GM12878 (cell line): Measurements from ENCODE around the gene SMCO1. TPM values are rescaled to one million over a fixed set of nuclear protein-coding genes. Genes with fewer than 3 reads are reported as not detected.
"Not testable (repeated sequence)": the region's sequence is repeated elsewhere in the genome, so short reads cannot be mapped to it uniquely, and the experiment has no call there.

Source experiments
- ATAC-seq: fragments of 200-7000 bp; cut with Tn5 transposase; 3 replicates; pipeline ENCODE4 v1.9.1; 2020; ENCODE audit warnings: mild to moderate bottlenecking, moderate library complexity
- BruUV-seq: library from RNA; stranded (reverse); fragments of 400-500 nt; replicated peaks from 2 replicates; lab custom pipeline; 2021; lab: Mats Ljungman, UMichigan
- CTCF ChIA-PET: fragments of 300-600 bp; sonication (Branson Sonifier 250); formaldehyde crosslinking; extraction: SDS; loops from one replicate; lab custom pipeline; 2021; ENCODE audit warnings: inconsistent platforms; lab: Yijun Ruan, JAX
- POLR2A ChIA-PET: fragments of 350-600 bp; formaldehyde crosslinking; extraction: SDS; loops from one replicate; lab custom pipeline; 2021; ENCODE audit warnings: inconsistent platforms; lab: Charles Lee
- RAD21 ChIA-PET: fragments of 300-600 bp; sonication (Branson Sonifier 250); formaldehyde crosslinking; loops from one replicate; lab custom pipeline; 2023; ENCODE audit warnings: antibody characterized with exemption; ENCODE audit not compliant: unreplicated experiment; lab: Charles Lee
- SMC1A ChIA-PET: fragments of 300-600 bp; sonication (Branson Sonifier 250); formaldehyde crosslinking; loops from one replicate; lab custom pipeline; 2023; ENCODE audit not compliant: unreplicated experiment, uncharacterized antibody; lab: Charles Lee
- DNase-seq: peaks from one replicate; pipeline ENCODE4 v3.0.0-alpha.2; 2011; ENCODE audit warnings: low read depth, low spot score
- FAIRE-seq: peaks from 3 replicates; lab custom pipeline; 2011; peaks lifted over from hg19 to GRCh38; lab: Jason Lieb, UNC
- H2AFZ ChIP-seq: 2 replicates; pipeline ENCODE4 v1.6.0; 2011; ENCODE audit warnings: low read depth, low read length, control low read depth; ENCODE audit not compliant: control insufficient read depth
- H3K27ac ChIP-seq: 2 replicates; pipeline ENCODE4 v1.5.1; 2011; ENCODE audit warnings: control low read depth; ENCODE audit not compliant: control insufficient read depth, insufficient read depth
- H3K27me3 ChIP-seq, 2 experiments: replicated peaks in 1 of 2; 2 replicates each; pipeline versions ENCODE4 v1.6.0 to v1.6.1; 2011; ENCODE audit warnings: low read length in 1 of 2; ENCODE audit not compliant: control insufficient read depth in 2 of 2, insufficient read depth in 2 of 2
- H3K36me3 ChIP-seq, 2 experiments: 2 replicates each; pipeline ENCODE4 v1.5.1; 2011; ENCODE audit warnings: low read length in 1 of 2; ENCODE audit not compliant: control insufficient read depth in 2 of 2, insufficient read depth in 2 of 2
- H3K4me1 ChIP-seq: 2 replicates; pipeline ENCODE4 v1.6.1; 2011; ENCODE audit warnings: mild to moderate bottlenecking, low read length, moderate library complexity, mixed read lengths; ENCODE audit not compliant: control insufficient read depth, insufficient read depth
- H3K4me2 ChIP-seq: 2 replicates; pipeline ENCODE4 v1.6.0; 2011; ENCODE audit warnings: control low read depth; ENCODE audit not compliant: control insufficient read depth, insufficient read depth
- H3K4me3 ChIP-seq: fragments of 200-600 bp; sonication (generic); 2 replicates; pipeline ENCODE4 v1.5.1; 2016
- H3K79me2 ChIP-seq: 2 replicates; pipeline ENCODE4 v1.6.0; 2011; ENCODE audit warnings: low read length; ENCODE audit not compliant: control insufficient read depth, insufficient read depth
- H3K9ac ChIP-seq: 2 replicates; pipeline ENCODE4 v1.8.0; 2011; ENCODE audit warnings: low read length, control low read depth, mixed read lengths; ENCODE audit not compliant: control insufficient read depth, insufficient read depth
- H3K9me3 ChIP-seq: replicated peaks from 3 replicates; pipeline ENCODE4 v1.5.1; 2011; ENCODE audit warnings: mild to moderate bottlenecking, low read length; ENCODE audit not compliant: control insufficient read depth, insufficient read depth
- H4K20me1 ChIP-seq: 2 replicates; pipeline ENCODE4 v1.6.0; 2011; ENCODE audit not compliant: control insufficient read depth, insufficient read depth
- MLLT1 ChIP-seq: fragments of 450-650 bp; IDR thresholded peaks from 2 replicates; pipeline ENCODE4 v1.6.1; 2016; ENCODE audit warnings: mild to moderate bottlenecking
- POLR2A ChIP-seq: IDR thresholded peaks from 2 replicates; pipeline ENCODE4 v1.6.1; 2011; ENCODE audit warnings: low read depth, mild to moderate bottlenecking, low read length
- POLR2AphosphoS5 ChIP-seq: IDR thresholded peaks from 2 replicates; pipeline ENCODE4 v1.6.1; 2011; ENCODE audit warnings: mild to moderate bottlenecking, low read length, inconsistent platforms
- WGBS: methylation state at CpG from one replicate; pipeline ENCODE4 v1.1.6; 2016; ENCODE audit warnings: low lambda C conversion rate; ENCODE audit not compliant: insufficient replicate concordance, insufficient coverage; ENCODE audit errors: missing lambda C conversion rate; 5-methylcytosine and 5-hydroxymethylcytosine counted together
- in situ Hi-C: fragments of 300-500 bp; cut with MboI; formaldehyde crosslinking; loops from 9 replicates; pipeline ENCODE4 v1.14.3; 2018; ENCODE audit warnings: mixed read lengths
- intact Hi-C: fragments of 100-400 bp; cut with micrococcal nuclease; formaldehyde crosslinking; loops from one replicate; pipeline ENCODE4 v1.14.2; 2022; ENCODE audit not compliant: unreplicated experiment
- polyA plus RNA-seq, 11 experiments: library from polyadenylated mRNA; depleted of rRNA in 4 of 11; unstranded in 6 of 11; stranded (reverse) in 5 of 11; fragments of >200 nt; fragmentation: Nextera tagmentation in 4 of 11; fragmentation: Illumina TruSeq in 1 of 11; extraction: Ambion mirVana in 4 of 11; extraction: Trizol in 1 of 11; gene quantifications; 1 replicate in 1 of 11; 2 replicates in 10 of 11; pipeline versions ENCODE4 v1.2.1 to v1.2.3, GENCODE V29; 2011 to 2016; ENCODE audit warnings: inconsistent platforms in 2 of 11, missing spikeins in 2 of 11, low read depth in 1 of 11
- total RNA-seq, 4 experiments: library from RNA; depleted of rRNA in 3 of 4; stranded (reverse); fragments of >200 nt in 3 of 4; fragmentation: Illumina TruSeq in 1 of 4; extraction: Trizol in 1 of 4; gene quantifications; 2 replicates each; pipeline versions ENCODE4 v1.2.1 to v1.2.3, GENCODE V29; 2013 to 2021
- TF ChIP-seq, protein P1 (sequence below): fragments of 450-650 bp; IDR thresholded peaks from 2 replicates; pipeline ENCODE4 v1.6.1; 2016; ENCODE audit warnings: mild to moderate bottlenecking
- TF ChIP-seq, protein P2 (sequence below): fragments of 450-650 bp; formaldehyde crosslinking; IDR thresholded peaks from 2 replicates; pipeline ENCODE4 v1.4.0; 2022; ENCODE audit warnings: mild to moderate bottlenecking, moderate library complexity

Gene SMCO1
- total and polyA plus RNA-seq, 10 of the 15 experiments (the other 5 are each of a cell fraction or from before 2014, with no cell fraction given): 0.05 TPM; not detected in 9

DNA sequence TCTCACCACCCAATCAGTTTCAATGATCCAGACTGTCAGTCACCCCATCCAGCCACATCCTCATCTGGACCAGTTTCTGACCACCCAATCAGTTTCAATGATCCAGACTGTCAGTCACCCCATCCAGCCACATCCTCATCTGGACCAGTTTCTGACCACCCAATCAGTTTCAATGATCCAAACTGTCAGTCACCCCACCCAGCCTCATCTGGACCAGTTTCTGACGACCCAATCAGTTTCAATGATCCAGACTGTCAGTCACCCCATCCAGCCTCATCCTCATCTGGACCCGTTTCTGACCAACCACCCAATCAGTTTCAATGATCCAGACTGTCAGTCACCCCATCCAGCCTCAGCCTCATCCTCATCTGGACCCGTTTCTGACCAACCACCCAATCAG is 45.0 kb downstream of the SMCO1 start:
- H3K4me2 ChIP-seq, intact Hi-C loops, in situ Hi-C loops, ATAC-seq, H3K27ac ChIP-seq, CTCF ChIA-PET, H2AFZ ChIP-seq, H3K27me3 ChIP-seq, H3K4me1 ChIP-seq, H3K9ac ChIP-seq, H3K9me3 ChIP-seq, DNase-seq: not testable (repeated sequence)
- peak; percentile 44 for FAIRE-seq
- peaks cover 13 to 40% of the 10 kb centered on the region in 2 experiments for H3K36me3 ChIP-seq
- 94% methylated on average over 3 of the region's 3 CpGs for WGBS
- SMC1A ChIA-PET: interaction anchor here (1.3 to 1.5 kb wide), 3 partner anchors 12 to 38 kb away, joined by 3 to 6 read pairs (median 3); partner anchors contain the start of gene UBXN7
- TF ChIP-seq POLR2AphosphoS5 (peak; percentile 58), POLR2A (peak; percentile 52)
- TF ChIP-seq, protein P1, sequence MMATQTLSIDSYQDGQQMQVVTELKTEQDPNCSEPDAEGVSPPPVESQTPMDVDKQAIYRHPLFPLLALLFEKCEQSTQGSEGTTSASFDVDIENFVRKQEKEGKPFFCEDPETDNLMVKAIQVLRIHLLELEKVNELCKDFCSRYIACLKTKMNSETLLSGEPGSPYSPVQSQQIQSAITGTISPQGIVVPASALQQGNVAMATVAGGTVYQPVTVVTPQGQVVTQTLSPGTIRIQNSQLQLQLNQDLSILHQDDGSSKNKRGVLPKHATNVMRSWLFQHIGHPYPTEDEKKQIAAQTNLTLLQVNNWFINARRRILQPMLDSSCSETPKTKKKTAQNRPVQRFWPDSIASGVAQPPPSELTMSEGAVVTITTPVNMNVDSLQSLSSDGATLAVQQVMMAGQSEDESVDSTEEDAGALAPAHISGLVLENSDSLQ: 0 out of 2 replicates have a peak, but pooled peaks have one; percentile 36
- TF ChIP-seq, all 136 proteins: peak for 3; not testable (repeated sequence) for 133
- RAD21 ChIA-PET, BruUV-seq, H4K20me1 ChIP-seq, H3K4me3 ChIP-seq: not testable (repeated sequence)
- H3K79me2 ChIP-seq: peaks cover 17% of the 10 kb centered on the region
- POLR2A ChIA-PET: interaction anchor here (1.2 kb wide), 1 partner anchor 30 kb away, joined by 4 read pairs; no protein-coding TSS in a partner anchor

DNA sequence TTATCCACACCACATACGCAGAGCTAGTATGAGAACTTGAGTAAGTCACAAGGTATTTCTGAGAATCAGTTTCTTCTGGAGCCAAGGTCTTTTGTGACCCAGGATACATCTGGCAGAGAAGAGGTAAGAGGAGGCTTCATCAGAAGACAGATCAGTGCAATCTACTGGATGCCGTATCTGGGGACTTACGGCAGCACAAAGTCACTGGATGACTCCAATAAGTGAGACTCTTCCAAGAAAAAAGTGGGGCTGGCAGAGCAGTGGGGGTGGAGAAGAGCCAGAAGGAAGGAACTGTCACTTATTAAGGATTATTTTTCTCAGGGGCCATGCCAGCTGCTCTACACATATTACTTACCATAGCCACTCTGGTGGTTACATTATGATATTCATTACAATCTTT is 51.3 kb downstream of the SMCO1 start:
- Histone ChIP-seq H4K20me1 (no peaks in the 10 kb centered on the region), H3K36me3 (0 out of 4 replicates have a peak, but pooled peaks cover 0 to 2% of the 10 kb centered on the region in 2 experiments), H3K9ac (peak overlapping the region; percentile 48), H3K4me2 (no peak overlapping the region), H2AFZ (no peak overlapping the region), H3K79me2 (no peaks in the 10 kb centered on the region), H3K27ac (peak overlapping the region; percentile 95), H3K9me3 (no peaks in the 10 kb centered on the region; the same call in 2 of the 3 replicates), H3K4me1 (peaks cover 6% of the 10 kb centered on the region), H3K4me3 (no peak overlapping the region), H3K27me3 (no peaks in the 10 kb centered on the region)
- ChIA-PET SMC1A (interaction anchor here (0.6 to 1.7 kb wide), 4 partner anchors 9 to 55 kb away, joined by 3 to 11 read pairs (median 3); no protein-coding TSS in a partner anchor), CTCF (interaction anchor here (0.6 to 2.8 kb wide), 4 partner anchors 23 to 61 kb away, joined by 3 to 9 read pairs (median 3); no protein-coding TSS in a partner anchor), RAD21 (interaction anchor here (0.6 to 3.2 kb wide), 3 partner anchors 23 to 26 kb away, joined by 3 to 24 read pairs (median 5); no protein-coding TSS in a partner anchor), POLR2A (interaction anchor here (0.6 to 1.7 kb wide), 5 partner anchors 14 to 37 kb away, joined by 3 to 8 read pairs (median 4); no protein-coding TSS in a partner anchor)
- BruUV-seq: no TSS peak
- WGBS: 95% methylated on average over 3 of the region's 3 CpGs
- in situ Hi-C loops: no loop called here
- DNase-seq: no peak
- no peak; the same call in 2 of the 3 replicates for ATAC-seq
- intact Hi-C loops: loop anchor here (1.0 kb wide), 1 partner anchor 24 kb away; no protein-coding TSS in a partner anchor
- FAIRE-seq: no peak
- 0 out of 2 replicates have a peak, but pooled peaks have one; percentile 46 for TF ChIP-seq MLLT1
- TF ChIP-seq, protein P2, sequence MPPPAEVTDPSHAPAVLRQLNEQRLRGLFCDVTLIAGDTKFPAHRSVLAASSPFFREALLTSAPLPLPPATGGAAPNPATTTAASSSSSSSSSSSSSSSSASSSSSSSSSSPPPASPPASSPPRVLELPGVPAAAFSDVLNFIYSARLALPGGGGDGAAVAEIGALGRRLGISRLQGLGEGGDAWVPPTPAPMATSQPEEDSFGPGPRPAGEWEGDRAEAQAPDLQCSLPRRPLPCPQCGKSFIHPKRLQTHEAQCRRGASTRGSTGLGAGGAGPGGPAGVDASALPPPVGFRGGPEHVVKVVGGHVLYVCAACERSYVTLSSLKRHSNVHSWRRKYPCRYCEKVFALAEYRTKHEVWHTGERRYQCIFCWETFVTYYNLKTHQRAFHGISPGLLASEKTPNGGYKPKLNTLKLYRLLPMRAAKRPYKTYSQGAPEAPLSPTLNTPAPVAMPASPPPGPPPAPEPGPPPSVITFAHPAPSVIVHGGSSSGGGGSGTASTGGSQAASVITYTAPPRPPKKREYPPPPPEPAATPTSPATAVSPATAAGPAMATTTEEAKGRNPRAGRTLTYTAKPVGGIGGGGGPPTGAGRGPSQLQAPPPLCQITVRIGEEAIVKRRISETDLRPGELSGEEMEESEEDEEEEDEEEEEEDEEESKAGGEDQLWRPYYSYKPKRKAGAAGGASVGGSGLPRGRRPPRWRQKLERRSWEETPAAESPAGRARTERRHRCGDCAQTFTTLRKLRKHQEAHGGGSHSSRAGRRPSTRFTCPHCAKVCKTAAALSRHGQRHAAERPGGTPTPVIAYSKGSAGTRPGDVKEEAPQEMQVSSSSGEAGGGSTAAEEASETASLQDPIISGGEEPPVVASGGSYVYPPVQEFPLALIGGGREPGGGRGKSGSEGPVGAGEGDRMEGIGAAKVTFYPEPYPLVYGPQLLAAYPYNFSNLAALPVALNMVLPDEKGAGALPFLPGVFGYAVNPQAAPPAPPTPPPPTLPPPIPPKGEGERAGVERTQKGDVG: peak; percentile 59; the same call in 1 of the 2 replicates
